Esophagus squamous epithelium (tissue), 5 donors: ENCODE results near the gene TGFBR3. TPM values are rescaled to one million over a fixed set of nuclear protein-coding genes. Genes with fewer than 3 reads are reported as not detected.

Experiments
- DNase-seq: peaks from one replicate; lab custom pipeline; 2025; lab: John Stamatoyannopoulos, UW
- H3K27ac ChIP-seq, 4 donors: fragments of 200-600 bp; sonication (generic); one replicate each; pipeline ENCODE4 v1.5.1; 2016 to 2019; ENCODE audit warnings: mild to moderate bottlenecking in 1 of 4
- H3K27me3 ChIP-seq, 4 donors: fragments of 200-600 bp; sonication (generic); 1 replicate in 3 of 4; 2 replicates in 1 of 4; pipeline versions ENCODE4 v1.5.1 to v1.6.0; 2017 to 2021; ENCODE audit warnings: antibody characterized with exemption in 1 of 4
- H3K36me3 ChIP-seq, 3 donors: fragments of 200-600 bp; sonication (generic); one replicate each; pipeline ENCODE4 v1.5.1; 2016 to 2019
- H3K4me1 ChIP-seq, 3 donors: fragments of 200-600 bp; sonication (generic); one replicate each; pipeline ENCODE4 v1.5.1; 2017 to 2019
- H3K4me3 ChIP-seq, 4 donors: fragments of 200-600 bp; sonication (generic); 1 replicate in 3 of 4; 2 replicates in 1 of 4; pipeline ENCODE4 v1.5.1; 2016 to 2019; ENCODE audit warnings: mild to moderate bottlenecking in 2 of 4, moderate library complexity in 1 of 4
- H3K9me3 ChIP-seq, 3 donors: fragments of 200-600 bp; sonication (generic); one replicate each; pipeline ENCODE4 v1.5.1; 2016 to 2019
- CTCF ChIP-seq, 6 experiments: fragments of 450-650 bp in 4 of 6; fragments of 200-600 bp in 2 of 6; sonication (generic) in 2 of 6; IDR thresholded peaks; one replicate each; pipeline ENCODE4 v1.5.1; 2016 to 2019; ENCODE audit warnings: antibody characterized with exemption in 6 of 6, mild to moderate bottlenecking in 4 of 6, moderate library complexity in 4 of 6
- POLR2A ChIP-seq, 4 donors: fragments of 450-650 bp; IDR thresholded peaks; one replicate each; pipeline ENCODE4 v1.6.1; 2017; ENCODE audit warnings: antibody characterized with exemption in 4 of 4, mild to moderate bottlenecking in 4 of 4, moderate library complexity in 3 of 4
- WGBS, 2 donors: methylation state at CpG; one replicate each; pipeline ENCODE4 v1.1.5; 2018; 5-methylcytosine and 5-hydroxymethylcytosine counted together
- intact Hi-C: fragments of 100-400 bp; cut with DNase I; formaldehyde crosslinking; loops from one replicate; pipeline ENCODE4 v1.15.0; 2022
- total RNA-seq, 4 donors: library from RNA; depleted of rRNA; stranded (reverse); fragments of >200 nt; gene quantifications; one replicate each; pipeline ENCODE4 v1.1.0, GENCODE V29; 2016
- donor health status: DM: yes; HTN: yes; CAD: no.

The TGFBR3 gene
- total RNA-seq, 4 donors from 2014 or later: 11.3 to 119 (median 30.7) TPM

- peaks cover 0 to 75% (median 35%) of the 10 kb centered on the region in 3 donors for H3K4me1 ChIP-seq
- DNase-seq: no peak
- H3K27ac ChIP-seq: peak overlapping the region in 3 of 4 donors; percentile 67 to 77 (median 75)
- intact Hi-C loops: no loop called here
- TF ChIP-seq POLR2A (IDR thresholded peaks at IDR 0.05): no peak
- TF ChIP-seq CTCF (IDR thresholded peaks at IDR 0.05): no peak
- no peaks in the 10 kb centered on the region for H3K27me3 ChIP-seq
- H3K36me3 ChIP-seq: peaks cover 0 to 27% (median 0%) of the 10 kb centered on the region in 3 donors
- no peak overlapping the region for H3K4me3 ChIP-seq
- 65 to 84% methylated on average over 7 of the region's 7 CpGs for WGBS, 2 donors
- no peaks in the 10 kb centered on the region for H3K9me3 ChIP-seq
Observed at GRCh38 chr1:91783423-91784170, 102.4 kb downstream of the TGFBR3 start.

GRCh38 chr1:91781901-91782622, 103.9 kb downstream of the TGFBR3 start:
- Histone ChIP-seq H3K9me3 (no peaks in the 10 kb centered on the region), H3K36me3 (peaks cover 0 to 25% (median 0%) of the 10 kb centered on the region in 3 donors), H3K4me1 (peaks cover 0 to 76% (median 33%) of the 10 kb centered on the region in 3 donors), H3K27me3 (no peaks in the 10 kb centered on the region), H3K4me3 (no peak overlapping the region), H3K27ac (peak overlapping the region in 3 of 4 donors; percentile 67 to 77 (median 75))
- TF ChIP-seq POLR2A (IDR thresholded peaks at IDR 0.05): no peak
- TF ChIP-seq CTCF (IDR thresholded peaks at IDR 0.05): no peak
- 80 to 86% methylated on average over 10 of the region's 10 CpGs for WGBS, 2 donors
- no peak for DNase-seq
- intact Hi-C loops: no loop called here

GRCh38 chr1:91781371-91781825, 104.6 kb downstream of the TGFBR3 start:
- no peaks in the 10 kb centered on the region for H3K27me3 ChIP-seq
- TF ChIP-seq CTCF (IDR thresholded peaks at IDR 0.05) (no peak), POLR2A (IDR thresholded peaks at IDR 0.05) (no peak)
- intact Hi-C loops: no loop called here
- no peaks in the 10 kb centered on the region for H3K9me3 ChIP-seq
- peaks cover 0 to 82% (median 35%) of the 10 kb centered on the region in 3 donors for H3K4me1 ChIP-seq
- H3K36me3 ChIP-seq: peaks cover 0 to 18% (median 0%) of the 10 kb centered on the region in 3 donors
- no peak for DNase-seq
- 32 to 44% methylated on average over 4 of the region's 4 CpGs for WGBS, 2 donors
- H3K4me3 ChIP-seq: no peak overlapping the region
- H3K27ac ChIP-seq: peak overlapping the region in 3 of 4 donors; percentile 61 to 75 (median 67)

GRCh38 chr1:91779548-91780021, 106.4 kb downstream of the TGFBR3 start:
- Histone ChIP-seq H3K36me3 (peaks cover 0 to 14% (median 0%) of the 10 kb centered on the region in 3 donors), H3K4me3 (no peak overlapping the region), H3K9me3 (no peaks in the 10 kb centered on the region), H3K27me3 (no peaks in the 10 kb centered on the region), H3K4me1 (peaks cover 0 to 93% (median 35%) of the 10 kb centered on the region in 3 donors), H3K27ac (peak overlapping the region in 3 of 4 donors; percentile 42 to 75 (median 45))
- 89 to 97% methylated on average over 2 of the region's 2 CpGs for WGBS, 2 donors
- no peak for TF ChIP-seq CTCF (IDR thresholded peaks at IDR 0.05)
- no peak for TF ChIP-seq POLR2A (IDR thresholded peaks at IDR 0.05)
- DNase-seq: no peak
- intact Hi-C loops: no loop called here
